ENCODE data around the gene ADCY9.

- TF ChIP-seq, protein P1, sequence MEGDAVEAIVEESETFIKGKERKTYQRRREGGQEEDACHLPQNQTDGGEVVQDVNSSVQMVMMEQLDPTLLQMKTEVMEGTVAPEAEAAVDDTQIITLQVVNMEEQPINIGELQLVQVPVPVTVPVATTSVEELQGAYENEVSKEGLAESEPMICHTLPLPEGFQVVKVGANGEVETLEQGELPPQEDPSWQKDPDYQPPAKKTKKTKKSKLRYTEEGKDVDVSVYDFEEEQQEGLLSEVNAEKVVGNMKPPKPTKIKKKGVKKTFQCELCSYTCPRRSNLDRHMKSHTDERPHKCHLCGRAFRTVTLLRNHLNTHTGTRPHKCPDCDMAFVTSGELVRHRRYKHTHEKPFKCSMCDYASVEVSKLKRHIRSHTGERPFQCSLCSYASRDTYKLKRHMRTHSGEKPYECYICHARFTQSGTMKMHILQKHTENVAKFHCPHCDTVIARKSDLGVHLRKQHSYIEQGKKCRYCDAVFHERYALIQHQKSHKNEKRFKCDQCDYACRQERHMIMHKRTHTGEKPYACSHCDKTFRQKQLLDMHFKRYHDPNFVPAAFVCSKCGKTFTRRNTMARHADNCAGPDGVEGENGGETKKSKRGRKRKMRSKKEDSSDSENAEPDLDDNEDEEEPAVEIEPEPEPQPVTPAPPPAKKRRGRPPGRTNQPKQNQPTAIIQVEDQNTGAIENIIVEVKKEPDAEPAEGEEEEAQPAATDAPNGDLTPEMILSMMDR (IDR thresholded peaks at IDR 0.05; ENCODE audit: insufficient read depth, low read length) = no peak
- TF ChIP-seq GABPA (IDR thresholded peaks at IDR 0.05; ENCODE audit: low read depth) (no peak), POLR2AphosphoS5 (IDR thresholded peaks at IDR 0.05; ENCODE audit: low read depth) (no peak)
These were observed 34.7 kb downstream of the ADCY9 start for GRCh38 chr16:4081521-4082021.
